Memory B cell (primary cell): Measurements from ENCODE around the gene SORBS2.

Source experiments
- ATAC-seq: fragments of 150-1000 bp; cut with Tn5 transposase; 2 replicates; pipeline ENCODE4 v1.10.0; 2021; ENCODE audit warnings: low read depth, mild to moderate bottlenecking, moderate library complexity
- DNase-seq, 2 donors: peaks; one replicate each; pipeline ENCODE4 v3.0.0; 2022; ENCODE audit warnings: low spot score in 2 of 2
- H3K27ac Mint-ChIP-seq: one replicate; pipeline ENCODE4 v1.8.0; 2022; ENCODE audit warnings: mild to moderate bottlenecking, moderate library complexity, mixed read lengths
- H3K27me3 Mint-ChIP-seq: one replicate; pipeline ENCODE4 v1.8.0; 2022; ENCODE audit warnings: mixed read lengths
- H3K36me3 Mint-ChIP-seq: one replicate; pipeline ENCODE4 v1.8.0; 2022; ENCODE audit warnings: mild to moderate bottlenecking, mixed read lengths
- H3K4me1 Mint-ChIP-seq: one replicate; pipeline ENCODE4 v1.8.0; 2022; ENCODE audit warnings: mixed read lengths
- H3K4me3 Mint-ChIP-seq: one replicate; pipeline ENCODE4 v1.8.0; 2022; ENCODE audit warnings: mild to moderate bottlenecking, moderate library complexity, mixed read lengths
- H3K9me3 Mint-ChIP-seq: one replicate; pipeline ENCODE4 v1.8.0; 2022; ENCODE audit warnings: mixed read lengths

The SORBS2 gene

GRCh38 chr4:185839770-185840169 is 27.8 kb upstream of the SORBS2 start:
- Mint-ChIP-seq H3K4me3 (no peak overlapping the region), H3K9me3 (peaks cover 6% of the 10 kb centered on the region), H3K36me3 (no peaks in the 10 kb centered on the region), H3K27me3 (peaks cover 9% of the 10 kb centered on the region), H3K4me1 (no peaks in the 10 kb centered on the region), H3K27ac (no peak overlapping the region)
- ATAC-seq: no peak
- no peak for DNase-seq

DNA sequence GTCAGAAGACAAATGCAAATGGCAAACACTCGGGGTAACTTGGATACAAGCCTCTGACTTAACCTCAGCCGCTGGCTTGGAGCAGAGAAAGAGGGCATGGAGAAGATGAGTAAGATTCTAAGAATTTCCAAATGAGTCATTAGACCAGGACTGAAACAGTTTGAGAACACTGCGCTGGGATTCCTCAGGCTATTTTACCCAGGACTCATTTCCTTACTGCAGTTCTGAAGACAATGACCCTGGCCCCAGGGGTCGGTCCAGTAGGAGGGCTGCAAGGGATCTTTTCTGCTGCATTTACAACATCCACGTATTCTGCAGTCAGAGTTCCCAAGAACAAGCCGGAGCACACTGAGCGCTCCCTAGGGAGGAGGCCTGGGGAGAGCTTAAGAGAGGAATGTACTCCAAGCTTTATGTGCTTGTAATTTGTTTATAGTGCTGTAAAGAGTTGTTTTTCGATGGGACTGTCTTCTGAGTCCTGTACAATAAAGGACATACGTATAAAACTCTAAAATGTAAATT is 27.3 kb upstream of the SORBS2 start:
- peaks cover 4% of the 10 kb centered on the region for H3K9me3 Mint-ChIP-seq
- H3K36me3 Mint-ChIP-seq: no peaks in the 10 kb centered on the region
- H3K27me3 Mint-ChIP-seq: peaks cover 8% of the 10 kb centered on the region
- no peaks in the 10 kb centered on the region for H3K4me1 Mint-ChIP-seq
- H3K4me3 Mint-ChIP-seq: no peak overlapping the region
- DNase-seq (no peak), ATAC-seq (no peak)
- H3K27ac Mint-ChIP-seq: no peak overlapping the region

- DNase-seq: no peak
- Mint-ChIP-seq H3K27me3 (peaks cover 8% of the 10 kb centered on the region), H3K27ac (no peak overlapping the region), H3K36me3 (no peaks in the 10 kb centered on the region), H3K4me3 (no peak overlapping the region), H3K4me1 (no peaks in the 10 kb centered on the region), H3K9me3 (peaks cover 1% of the 10 kb centered on the region)
- ATAC-seq: no peak
These were observed 26.7 kb upstream of the SORBS2 start for GRCh38 chr4:185838514-185839193.

DNA sequence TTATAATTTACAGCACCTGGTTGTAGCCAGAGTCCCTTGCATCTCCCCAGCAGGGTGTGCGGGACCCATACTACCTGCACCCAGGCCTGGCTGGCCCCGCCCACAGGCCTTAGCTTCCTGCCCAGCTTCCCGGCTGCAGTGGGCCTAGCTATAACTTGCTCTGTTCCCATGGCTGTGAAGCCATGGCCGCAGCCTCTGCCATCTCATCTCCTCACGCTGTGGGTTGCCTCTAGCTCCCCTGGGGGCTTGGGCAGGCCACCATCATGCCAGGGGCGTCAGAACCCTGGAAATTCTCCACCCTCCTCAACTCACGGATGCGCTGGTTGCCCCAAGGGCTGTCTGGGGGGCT is 26.1 kb upstream of the SORBS2 start:
- no peaks in the 10 kb centered on the region for H3K36me3 Mint-ChIP-seq
- peaks cover 1% of the 10 kb centered on the region for H3K9me3 Mint-ChIP-seq
- no peak overlapping the region for H3K4me3 Mint-ChIP-seq
- peaks cover 8% of the 10 kb centered on the region for H3K27me3 Mint-ChIP-seq
- no peak overlapping the region for H3K27ac Mint-ChIP-seq
- ATAC-seq (no peak), DNase-seq (no peak)
- no peaks in the 10 kb centered on the region for H3K4me1 Mint-ChIP-seq

DNA sequence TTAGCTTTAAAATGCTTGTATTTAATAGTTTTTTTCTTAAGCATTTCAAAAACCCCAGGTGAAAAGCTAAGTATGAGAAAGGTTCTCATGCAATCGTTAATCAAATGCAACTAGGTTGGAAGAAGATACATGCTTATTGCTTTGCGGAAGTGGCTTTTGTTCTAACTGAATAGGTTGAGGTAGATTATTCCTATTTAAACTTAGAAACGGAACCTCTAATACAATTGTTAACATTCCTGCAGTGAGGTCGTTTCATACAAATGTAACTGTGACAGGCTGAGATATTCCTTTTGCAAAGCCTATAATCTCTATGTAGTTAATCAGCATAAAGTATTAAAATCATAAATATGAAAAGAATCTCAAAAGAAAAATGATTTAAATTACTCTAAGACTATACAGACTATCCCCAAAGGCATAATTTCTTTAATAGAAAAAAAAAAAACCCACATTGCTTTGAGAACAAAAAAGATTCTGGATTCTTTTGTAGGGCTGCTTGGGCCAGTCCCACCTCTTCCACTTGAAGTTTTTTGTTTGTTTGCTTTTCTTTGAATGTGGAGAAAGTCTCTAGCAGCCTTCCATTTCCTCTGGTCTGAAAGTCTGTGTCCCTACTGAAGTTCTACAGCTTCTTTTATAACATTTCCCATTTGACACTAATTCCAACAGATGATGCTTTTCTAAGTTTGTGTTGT is 25.6 kb upstream of the SORBS2 start:
- H3K4me3 Mint-ChIP-seq: no peak overlapping the region
- H3K27ac Mint-ChIP-seq: no peak overlapping the region
- peaks cover 1% of the 10 kb centered on the region for H3K9me3 Mint-ChIP-seq
- H3K27me3 Mint-ChIP-seq: peaks cover 8% of the 10 kb centered on the region
- H3K36me3 Mint-ChIP-seq: no peaks in the 10 kb centered on the region
- no peaks in the 10 kb centered on the region for H3K4me1 Mint-ChIP-seq
- DNase-seq (no peak), ATAC-seq (no peak)

GRCh38 chr4:185836241-185837084 is 24.5 kb upstream of the SORBS2 start:
- H3K4me3 Mint-ChIP-seq: no peak overlapping the region
- H3K36me3 Mint-ChIP-seq: no peaks in the 10 kb centered on the region
- no peaks in the 10 kb centered on the region for H3K4me1 Mint-ChIP-seq
- DNase-seq (no peak), ATAC-seq (no peak)
- no peaks in the 10 kb centered on the region for H3K9me3 Mint-ChIP-seq
- H3K27me3 Mint-ChIP-seq: peaks cover 4% of the 10 kb centered on the region
- no peak overlapping the region for H3K27ac Mint-ChIP-seq

DNA sequence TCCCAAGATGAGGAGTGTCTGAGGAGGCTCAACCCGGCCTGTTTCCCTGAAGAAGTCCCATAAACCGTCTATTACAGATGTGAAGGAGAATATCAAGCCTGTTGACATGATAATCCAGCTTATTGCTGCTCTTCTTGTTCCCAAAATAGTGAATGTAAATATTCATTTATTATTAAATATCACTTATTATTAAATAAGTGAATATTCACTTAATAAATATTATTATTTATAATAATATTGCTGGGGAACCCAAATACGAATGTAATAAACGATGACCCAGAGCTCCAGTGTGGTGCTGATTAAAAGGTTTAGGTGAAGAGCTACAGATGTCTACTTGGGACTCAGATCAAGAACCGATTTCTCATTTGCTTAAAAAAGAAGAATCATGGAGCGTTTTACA is 23.8 kb upstream of the SORBS2 start:
- Mint-ChIP-seq H3K27ac (no peak overlapping the region), H3K4me1 (no peaks in the 10 kb centered on the region), H3K27me3 (peaks cover 4% of the 10 kb centered on the region), H3K9me3 (no peaks in the 10 kb centered on the region), H3K4me3 (no peak overlapping the region), H3K36me3 (no peaks in the 10 kb centered on the region)
- DNase-seq: no peak
- no peak for ATAC-seq

- H3K9me3 Mint-ChIP-seq: no peaks in the 10 kb centered on the region
- no peak overlapping the region for H3K4me3 Mint-ChIP-seq
- DNase-seq: no peak
- H3K27me3 Mint-ChIP-seq: peaks cover 5% of the 10 kb centered on the region
- H3K36me3 Mint-ChIP-seq: no peaks in the 10 kb centered on the region
- H3K27ac Mint-ChIP-seq: no peak overlapping the region
- H3K4me1 Mint-ChIP-seq: no peaks in the 10 kb centered on the region
- no peak for ATAC-seq
These were observed 23.3 kb upstream of the SORBS2 start for GRCh38 chr4:185835336-185835735.

- no peaks in the 10 kb centered on the region for H3K9me3 Mint-ChIP-seq
- H3K36me3 Mint-ChIP-seq: no peaks in the 10 kb centered on the region
These were observed 22.8 kb upstream of the SORBS2 start for GRCh38 chr4:185834778-185835177.

GRCh38 chr4:185834088-185834487 is 22.1 kb upstream of the SORBS2 start:
- Mint-ChIP-seq H3K4me1 (no peaks in the 10 kb centered on the region), H3K27me3 (peaks cover 7% of the 10 kb centered on the region), H3K4me3 (no peak overlapping the region), H3K36me3 (no peaks in the 10 kb centered on the region), H3K27ac (no peak overlapping the region), H3K9me3 (no peaks in the 10 kb centered on the region)
- DNase-seq (no peak), ATAC-seq (no peak)

More at GRCh38 chr4:185834778-185835177, 22.8 kb upstream of the SORBS2 start:
- H3K4me1 Mint-ChIP-seq: no peaks in the 10 kb centered on the region
- ATAC-seq (no peak), DNase-seq (no peak)
- H3K27ac Mint-ChIP-seq: no peak overlapping the region
- H3K4me3 Mint-ChIP-seq: no peak overlapping the region
- peaks cover 7% of the 10 kb centered on the region for H3K27me3 Mint-ChIP-seq

- peaks cover 7% of the 10 kb centered on the region for H3K27me3 Mint-ChIP-seq
- ATAC-seq (no peak), DNase-seq (no peak)
- no peaks in the 10 kb centered on the region for H3K4me1 Mint-ChIP-seq
- H3K4me3 Mint-ChIP-seq: no peak overlapping the region
- no peaks in the 10 kb centered on the region for H3K36me3 Mint-ChIP-seq
- no peak overlapping the region for H3K27ac Mint-ChIP-seq
- H3K9me3 Mint-ChIP-seq: no peaks in the 10 kb centered on the region
These were observed 21.1 kb upstream of the SORBS2 start for GRCh38 chr4:185833055-185833598.

- H3K27me3 Mint-ChIP-seq: peaks cover 7% of the 10 kb centered on the region
- no peaks in the 10 kb centered on the region for H3K36me3 Mint-ChIP-seq
- no peak overlapping the region for H3K4me3 Mint-ChIP-seq
- H3K27ac Mint-ChIP-seq: no peak overlapping the region
- ATAC-seq (no peak), DNase-seq (no peak)
- no peaks in the 10 kb centered on the region for H3K4me1 Mint-ChIP-seq
- no peaks in the 10 kb centered on the region for H3K9me3 Mint-ChIP-seq
These were observed 19.3 kb upstream of the SORBS2 start for GRCh38 chr4:185831125-185831815.

GRCh38 chr4:185830263-185830994 is 18.4 kb upstream of the SORBS2 start:
- H3K4me1 Mint-ChIP-seq: no peaks in the 10 kb centered on the region
- no peak overlapping the region for H3K4me3 Mint-ChIP-seq
- DNase-seq (no peak), ATAC-seq (no peak)
- no peaks in the 10 kb centered on the region for H3K36me3 Mint-ChIP-seq
- H3K9me3 Mint-ChIP-seq: no peaks in the 10 kb centered on the region
- H3K27ac Mint-ChIP-seq: no peak overlapping the region
- H3K27me3 Mint-ChIP-seq: peaks cover 5% of the 10 kb centered on the region
